ENCODE measurements around the gene NTN5.
"Not testable (repeated sequence)": the region's sequence is repeated elsewhere in the genome, so short reads cannot be mapped to it uniquely, and the experiment has no call there.

Gene NTN5

GRCh38 chr19:48634424-48635262 is 38.2 kb downstream of the NTN5 start:
- no peaks in the 10 kb centered on the region for H3K27me3 Mint-ChIP-seq (ENCODE audit: low read depth, poor library complexity)
- peak overlapping the region; percentile 89 for H3K27ac Mint-ChIP-seq
- no peak for TF ChIP-seq CTCF (IDR thresholded peaks at IDR 0.05)
- peak overlapping the region; percentile 76 for H3K4me3 Mint-ChIP-seq
- H3K4me1 Mint-ChIP-seq = peaks cover 78% of the 10 kb centered on the region
- no peaks in the 10 kb centered on the region for H3K9me3 Mint-ChIP-seq
- H3K36me3 Mint-ChIP-seq (ENCODE audit: low read depth) = peaks cover 12% of the 10 kb centered on the region
- peak; percentile 92 for DNase-seq

- H3K4me1 Mint-ChIP-seq = peaks cover 73% of the 10 kb centered on the region
- TF ChIP-seq CTCF (IDR thresholded peaks at IDR 0.05) = no peak
- peak overlapping the region; percentile 88 for H3K27ac Mint-ChIP-seq
- no peak for DNase-seq
- peak overlapping the region; percentile 76 for H3K4me3 Mint-ChIP-seq
- H3K27me3 Mint-ChIP-seq (ENCODE audit: low read depth, poor library complexity) = no peaks in the 10 kb centered on the region
- H3K9me3 Mint-ChIP-seq = no peaks in the 10 kb centered on the region
- H3K36me3 Mint-ChIP-seq (ENCODE audit: low read depth) = peaks cover 8% of the 10 kb centered on the region
Measured at GRCh38 chr19:48634036-48634342, 38.8 kb downstream of the NTN5 start.

GRCh38 chr19:48633148-48634035 is 39.4 kb downstream of the NTN5 start:
- Mint-ChIP-seq H3K27ac (peak overlapping the region; percentile 46), H3K27me3 (ENCODE audit: low read depth, poor library complexity) (no peaks in the 10 kb centered on the region), H3K36me3 (ENCODE audit: low read depth) (peaks cover 2% of the 10 kb centered on the region), H3K4me3 (peak overlapping the region; percentile 76), H3K4me1 (peaks cover 71% of the 10 kb centered on the region), H3K9me3 (no peaks in the 10 kb centered on the region)
- TF ChIP-seq CTCF (IDR thresholded peaks at IDR 0.05) = no peak
- DNase-seq = no peak

GRCh38 chr19:48632692-48633147 is 40.1 kb downstream of the NTN5 start:
- H3K4me1 Mint-ChIP-seq = peaks cover 68% of the 10 kb centered on the region
- H3K27ac Mint-ChIP-seq = peak overlapping the region; percentile 46
- no peak for TF ChIP-seq CTCF (IDR thresholded peaks at IDR 0.05)
- H3K9me3 Mint-ChIP-seq = no peaks in the 10 kb centered on the region
- no peak for DNase-seq
- no peaks in the 10 kb centered on the region for H3K27me3 Mint-ChIP-seq (ENCODE audit: low read depth, poor library complexity)
- H3K4me3 Mint-ChIP-seq = peak overlapping the region; percentile 39
- no peaks in the 10 kb centered on the region for H3K36me3 Mint-ChIP-seq (ENCODE audit: low read depth)

GRCh38 chr19:48632286-48632685 is 40.5 kb downstream of the NTN5 start:
- peaks cover 73% of the 10 kb centered on the region for H3K4me1 Mint-ChIP-seq
- not testable (repeated sequence) for H3K36me3 Mint-ChIP-seq (ENCODE audit: low read depth)

GRCh38 chr19:48631225-48631624 is 41.6 kb downstream of the NTN5 start:
- H3K9me3 Mint-ChIP-seq = no peaks in the 10 kb centered on the region
- DNase-seq = no peak
- no peaks in the 10 kb centered on the region for H3K27me3 Mint-ChIP-seq (ENCODE audit: low read depth, poor library complexity)
- H3K4me3 Mint-ChIP-seq = no peak overlapping the region
- peaks cover 76% of the 10 kb centered on the region for H3K4me1 Mint-ChIP-seq
- no peaks in the 10 kb centered on the region for H3K36me3 Mint-ChIP-seq (ENCODE audit: low read depth)
- TF ChIP-seq CTCF (IDR thresholded peaks at IDR 0.05) = no peak
- H3K27ac Mint-ChIP-seq = no peak overlapping the region

More at GRCh38 chr19:48632286-48632685, 40.5 kb downstream of the NTN5 start:
- not testable (repeated sequence) for DNase-seq; H3K9me3 Mint-ChIP-seq; H3K27me3 Mint-ChIP-seq (ENCODE audit: low read depth, poor library complexity)
- peak overlapping the region; percentile 46 for H3K27ac Mint-ChIP-seq
- H3K4me3 Mint-ChIP-seq = peak overlapping the region; percentile 39
